Lower lobe of right lung (tissue), 2 donors: ENCODE data around the gene CLIP1. TPM values are rescaled to one million over a fixed set of nuclear protein-coding genes. Genes with fewer than 3 reads are reported as not detected.
A peak's percentile ranks its signal among the peaks of the same experiment; 100 is the strongest.
"Not testable (repeated sequence)": the region's sequence is repeated elsewhere in the genome, so short reads cannot be mapped to it uniquely, and the experiment has no call there.

Experiments used
- ATAC-seq, 2 donors: fragments of 200-7000 bp; cut with Tn5 transposase; one replicate each; pipeline ENCODE4 v1.9.1; 2020 to 2022; ENCODE audit warnings: mild to moderate bottlenecking in 2 of 2, moderate library complexity in 2 of 2
- DNase-seq: peaks from one replicate; pipeline ENCODE4 v3.0.0-alpha.2; 2020
- H3K27ac ChIP-seq: fragments of 200-600 bp; one replicate; pipeline ENCODE4 v1.8.0; 2022
- H3K27me3 ChIP-seq: fragments of 200-600 bp; one replicate; pipeline ENCODE4 v1.8.0; 2022; ENCODE audit warnings: low read depth
- H3K36me3 ChIP-seq: fragments of 200-600 bp; one replicate; pipeline ENCODE4 v1.8.0; 2022; ENCODE audit warnings: mild to moderate bottlenecking
- H3K4me1 ChIP-seq: fragments of 200-600 bp; one replicate; pipeline ENCODE4 v1.8.0; 2022
- H3K4me3 ChIP-seq: fragments of 200-600 bp; one replicate; pipeline ENCODE4 v1.8.0; 2022; ENCODE audit warnings: mild to moderate bottlenecking
- H3K9me3 ChIP-seq: fragments of 200-600 bp; one replicate; pipeline ENCODE4 v1.8.0; 2022
- intact Hi-C: fragments of 100-400 bp; cut with DNase I; formaldehyde crosslinking; loops from one replicate; pipeline ENCODE4 v1.11.0; 2022
- total RNA-seq: library from RNA; stranded (reverse); fragmentation: NEBNext Ultra II Directional; extraction: Animal tissue kit (Norgen Biotek cat#: 25700); gene quantifications from one replicate; pipeline ENCODE4 v1.2.1, GENCODE V29; 2021
- TF ChIP-seq, protein P1 (sequence below): fragments of 200-600 bp; IDR thresholded peaks from one replicate; pipeline ENCODE4 v1.8.0; 2022; ENCODE audit warnings: antibody characterized with exemption, mild to moderate bottlenecking
- donor health status: DM: no; HTN: yes; CAD: no; lungs with severe emphysema.

Gene CLIP1
- total RNA-seq, 1 donor from 2014 or later = 78.2 TPM

- ATAC-seq (peak; percentile 73 to 75), DNase-seq (no peak)
- intact Hi-C loops = no loop called here
- Histone ChIP-seq H3K4me3 (no peak overlapping the region), H3K36me3 (no peaks in the 10 kb centered on the region), H3K9me3 (no peaks in the 10 kb centered on the region), H3K27me3 (no peaks in the 10 kb centered on the region), H3K4me1 (no peaks in the 10 kb centered on the region), H3K27ac (no peak overlapping the region)
- TF ChIP-seq, protein P1, sequence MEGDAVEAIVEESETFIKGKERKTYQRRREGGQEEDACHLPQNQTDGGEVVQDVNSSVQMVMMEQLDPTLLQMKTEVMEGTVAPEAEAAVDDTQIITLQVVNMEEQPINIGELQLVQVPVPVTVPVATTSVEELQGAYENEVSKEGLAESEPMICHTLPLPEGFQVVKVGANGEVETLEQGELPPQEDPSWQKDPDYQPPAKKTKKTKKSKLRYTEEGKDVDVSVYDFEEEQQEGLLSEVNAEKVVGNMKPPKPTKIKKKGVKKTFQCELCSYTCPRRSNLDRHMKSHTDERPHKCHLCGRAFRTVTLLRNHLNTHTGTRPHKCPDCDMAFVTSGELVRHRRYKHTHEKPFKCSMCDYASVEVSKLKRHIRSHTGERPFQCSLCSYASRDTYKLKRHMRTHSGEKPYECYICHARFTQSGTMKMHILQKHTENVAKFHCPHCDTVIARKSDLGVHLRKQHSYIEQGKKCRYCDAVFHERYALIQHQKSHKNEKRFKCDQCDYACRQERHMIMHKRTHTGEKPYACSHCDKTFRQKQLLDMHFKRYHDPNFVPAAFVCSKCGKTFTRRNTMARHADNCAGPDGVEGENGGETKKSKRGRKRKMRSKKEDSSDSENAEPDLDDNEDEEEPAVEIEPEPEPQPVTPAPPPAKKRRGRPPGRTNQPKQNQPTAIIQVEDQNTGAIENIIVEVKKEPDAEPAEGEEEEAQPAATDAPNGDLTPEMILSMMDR = no peak
Measured at GRCh38 chr12:122437656-122438121, 15.2 kb upstream of the CLIP1 start.

DNA sequence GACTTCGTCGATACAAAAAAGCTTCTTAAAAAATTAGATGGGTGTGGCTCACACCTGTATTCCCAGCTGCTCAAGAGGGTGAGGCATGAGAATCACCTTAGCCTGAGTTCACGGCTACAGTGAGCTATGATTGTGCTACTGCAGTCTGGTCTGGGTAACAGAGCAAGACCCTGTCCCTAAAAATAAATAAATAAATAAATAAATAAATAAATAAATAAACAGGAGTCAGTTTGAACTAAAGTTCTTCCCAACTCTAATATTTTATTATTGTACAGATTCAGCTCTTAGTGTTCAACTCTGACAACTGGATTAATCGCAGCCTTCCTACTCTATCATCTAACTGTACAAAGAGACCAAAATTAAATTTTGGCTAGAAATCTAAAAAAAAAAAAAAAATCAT is 12.7 kb upstream of the CLIP1 start:
- Histone ChIP-seq H3K4me1 (no peaks in the 10 kb centered on the region), H3K36me3 (no peaks in the 10 kb centered on the region), H3K27ac (no peak overlapping the region), H3K9me3 (no peaks in the 10 kb centered on the region), H3K27me3 (no peaks in the 10 kb centered on the region), H3K4me3 (no peak overlapping the region)
- DNase-seq = no peak
- intact Hi-C loops = no loop called here
- no peak for ATAC-seq
- TF ChIP-seq, protein P1 = no peak

GRCh38 chr12:122429043-122429442 is 6.6 kb upstream of the CLIP1 start:
- H3K27me3 ChIP-seq, H3K4me3 ChIP-seq, intact Hi-C loops, ATAC-seq, DNase-seq, H3K27ac ChIP-seq, H3K4me1 ChIP-seq, H3K36me3 ChIP-seq, H3K9me3 ChIP-seq: not testable (repeated sequence)

- TF ChIP-seq, protein P1 = no peak
- DNase-seq = no peak
Measured at GRCh38 chr12:122427403-122427802, 4.9 kb upstream of the CLIP1 start.

GRCh38 chr12:122423258-122424165 is 1.0 kb upstream of the CLIP1 start:
- Histone ChIP-seq H3K4me1 (peaks cover 31% of the 10 kb centered on the region), H3K27ac (peak overlapping the region; percentile 98), H3K36me3 (no peaks in the 10 kb centered on the region), H3K9me3 (no peaks in the 10 kb centered on the region), H3K27me3 (no peaks in the 10 kb centered on the region), H3K4me3 (peak overlapping the region; percentile 92)
- TF ChIP-seq, protein P1 = no peak
- ATAC-seq (peak; percentile 7 to 25), DNase-seq (no peak)
- intact Hi-C loops = no loop called here

More at GRCh38 chr12:122427403-122427802, 4.9 kb upstream of the CLIP1 start:
- no peaks in the 10 kb centered on the region for H3K36me3 ChIP-seq
- no peak overlapping the region for H3K27ac ChIP-seq
- H3K4me1 ChIP-seq = peaks cover 10% of the 10 kb centered on the region
- no peaks in the 10 kb centered on the region for H3K27me3 ChIP-seq
- ATAC-seq = no peak
- H3K4me3 ChIP-seq = no peak overlapping the region
- intact Hi-C loops = no loop called here
- no peaks in the 10 kb centered on the region for H3K9me3 ChIP-seq

- H3K9me3 ChIP-seq = no peaks in the 10 kb centered on the region
- no peaks in the 10 kb centered on the region for H3K27me3 ChIP-seq
- DNase-seq (peak; percentile 46), ATAC-seq (peak in 1 of 2 donors; percentile 38)
- H3K27ac ChIP-seq = peak overlapping the region; percentile 98
- H3K4me3 ChIP-seq = peak overlapping the region; percentile 92
- H3K36me3 ChIP-seq = no peaks in the 10 kb centered on the region
- intact Hi-C loops = no loop called here
- peaks cover 31% of the 10 kb centered on the region for H3K4me1 ChIP-seq
- TF ChIP-seq, protein P1 = no peak
Measured at GRCh38 chr12:122422730-122423257, 325 bp upstream of the CLIP1 start.
